SU-DHL-6 (cell line): Measurements from ENCODE around the gene C2orf49.

Experiments
- H2AFZ ChIP-seq: fragments of 200-600 bp; sonication (generic); 2 replicates; pipeline ENCODE4 v1.6.1; 2014; ENCODE audit warnings: low read depth, mild to moderate bottlenecking, moderate library complexity, mixed read lengths, antibody characterized with exemption, low read length; ENCODE audit not compliant: severe bottlenecking
- H3F3A ChIP-seq: fragments of 200-600 bp; shearing (Covaris generic); 2 replicates; pipeline ENCODE4 v1.6.0; 2016; ENCODE audit warnings: antibody characterized with exemption, mild to moderate bottlenecking; ENCODE audit not compliant: insufficient read depth
- H3K27ac ChIP-seq: fragments of 200-600 bp; sonication (generic); 2 replicates; pipeline ENCODE4 v1.5.1; 2016; ENCODE audit warnings: low read depth, mild to moderate bottlenecking, low read length, moderate library complexity, mixed read lengths
- H3K27me3 ChIP-seq: fragments of 200-600 bp; sonication (generic), shearing (Covaris generic); 2 replicates; pipeline ENCODE4 v1.6.0; 2014; ENCODE audit warnings: mild to moderate bottlenecking, low read length
- H3K36me3 ChIP-seq: fragments of 200-600 bp; sonication (generic); 2 replicates; pipeline ENCODE4 v1.6.1; 2014; ENCODE audit warnings: mild to moderate bottlenecking, low read length, mixed read lengths
- H3K4me2 ChIP-seq: fragments of 300-600, 200-600 bp; shearing (Covaris generic), sonication (generic); 2 replicates; pipeline ENCODE4 v1.6.0; 2014; ENCODE audit warnings: low read length, low read depth, mild to moderate bottlenecking; ENCODE audit not compliant: poor library complexity, severe bottlenecking
- H3K4me3 ChIP-seq: fragments of 200-600 bp; sonication (generic); 2 replicates; pipeline ENCODE4 v1.5.1; 2014; ENCODE audit warnings: antibody characterized with exemption, low read length, mild to moderate bottlenecking, mixed read lengths; ENCODE audit not compliant: insufficient read depth, poor library complexity, severe bottlenecking
- H3K79me2 ChIP-seq: fragments of 200-600 bp; sonication (generic); 2 replicates; pipeline ENCODE4 v1.6.1; 2014; ENCODE audit warnings: mild to moderate bottlenecking, low read length, moderate library complexity; ENCODE audit not compliant: insufficient read depth
- H3K9ac ChIP-seq: fragments of 200-600 bp; sonication (generic); 2 replicates; pipeline ENCODE4 v1.7.0; 2014; ENCODE audit warnings: mild to moderate bottlenecking, low read length
- H3K9me2 ChIP-seq: fragments of 200-600 bp; sonication (generic); replicated peaks from 2 replicates; pipeline ENCODE4 v1.6.1; 2014; ENCODE audit warnings: low read length; ENCODE audit not compliant: insufficient read depth
- H3K9me3 ChIP-seq: fragments of 200-600 bp; sonication (generic); 2 replicates; pipeline ENCODE4 v1.6.1; 2014; ENCODE audit warnings: low read length, mixed read lengths; ENCODE audit not compliant: insufficient read depth
- H4K20me1 ChIP-seq: fragments of 200-600 bp; sonication (generic); 2 replicates; pipeline ENCODE4 v1.6.1; 2014; ENCODE audit warnings: low read depth, mild to moderate bottlenecking, antibody characterized with exemption, low read length, moderate library complexity, mixed read lengths
- EZH2phosphoT487 ChIP-seq: fragments of 200-600 bp; sonication (generic), shearing (Covaris generic); conservative IDR thresholded peaks from 2 replicates; pipeline ENCODE4 v1.6.1; 2018; ENCODE audit warnings: mild to moderate bottlenecking, antibody characterized with exemption, low read length, moderate library complexity, mixed read lengths
- TF ChIP-seq, protein P1 (sequence below): fragments of 200-600 bp; sonication (generic); IDR thresholded peaks from one replicate; pipeline ENCODE4 v1.5.1; 2017; ENCODE audit warnings: antibody characterized with exemption, mild to moderate bottlenecking, low read length, moderate library complexity; ENCODE audit not compliant: insufficient read depth, poor library complexity, severe bottlenecking

C2orf49 gene

DNA sequence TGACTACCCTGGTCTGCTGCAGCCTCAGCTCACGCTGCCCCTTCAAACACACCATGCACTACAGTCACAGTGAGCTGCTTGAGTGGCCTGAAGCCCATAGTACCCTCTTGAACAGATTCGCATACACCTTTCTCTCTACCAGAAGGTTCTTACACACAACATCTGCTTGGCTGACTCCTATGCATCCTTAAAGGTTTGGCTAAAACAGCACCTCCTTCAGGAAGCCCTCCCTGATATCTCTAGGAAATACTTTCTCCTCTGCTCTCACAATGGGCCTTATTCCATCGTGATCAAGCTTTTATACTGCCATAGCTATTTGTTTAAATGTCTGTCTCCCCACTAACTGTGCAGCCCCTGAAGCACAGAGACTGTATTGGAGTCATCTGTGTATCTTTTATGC lies 39.3 kb upstream of the C2orf49 start:
- no peak overlapping the region for H2AFZ ChIP-seq
- no peak overlapping the region for H3K27ac ChIP-seq
- H3F3A ChIP-seq: no peaks in the 10 kb centered on the region
- 0 out of 2 replicates have a peak, but pooled peaks cover 3% of the 10 kb centered on the region for H4K20me1 ChIP-seq
- no peaks in the 10 kb centered on the region for H3K9me3 ChIP-seq
- TF ChIP-seq, protein P1, sequence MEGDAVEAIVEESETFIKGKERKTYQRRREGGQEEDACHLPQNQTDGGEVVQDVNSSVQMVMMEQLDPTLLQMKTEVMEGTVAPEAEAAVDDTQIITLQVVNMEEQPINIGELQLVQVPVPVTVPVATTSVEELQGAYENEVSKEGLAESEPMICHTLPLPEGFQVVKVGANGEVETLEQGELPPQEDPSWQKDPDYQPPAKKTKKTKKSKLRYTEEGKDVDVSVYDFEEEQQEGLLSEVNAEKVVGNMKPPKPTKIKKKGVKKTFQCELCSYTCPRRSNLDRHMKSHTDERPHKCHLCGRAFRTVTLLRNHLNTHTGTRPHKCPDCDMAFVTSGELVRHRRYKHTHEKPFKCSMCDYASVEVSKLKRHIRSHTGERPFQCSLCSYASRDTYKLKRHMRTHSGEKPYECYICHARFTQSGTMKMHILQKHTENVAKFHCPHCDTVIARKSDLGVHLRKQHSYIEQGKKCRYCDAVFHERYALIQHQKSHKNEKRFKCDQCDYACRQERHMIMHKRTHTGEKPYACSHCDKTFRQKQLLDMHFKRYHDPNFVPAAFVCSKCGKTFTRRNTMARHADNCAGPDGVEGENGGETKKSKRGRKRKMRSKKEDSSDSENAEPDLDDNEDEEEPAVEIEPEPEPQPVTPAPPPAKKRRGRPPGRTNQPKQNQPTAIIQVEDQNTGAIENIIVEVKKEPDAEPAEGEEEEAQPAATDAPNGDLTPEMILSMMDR: no peak
- TF ChIP-seq EZH2phosphoT487: no peak
- H3K4me3 ChIP-seq: no peak overlapping the region
- H3K79me2 ChIP-seq: peaks cover 31% of the 10 kb centered on the region
- no peaks in the 10 kb centered on the region for H3K27me3 ChIP-seq
- H3K9me2 ChIP-seq: no peaks in the 10 kb centered on the region
- peaks cover 18% of the 10 kb centered on the region for H3K36me3 ChIP-seq
- no peak overlapping the region for H3K9ac ChIP-seq
- H3K4me2 ChIP-seq: no peak overlapping the region

DNA sequence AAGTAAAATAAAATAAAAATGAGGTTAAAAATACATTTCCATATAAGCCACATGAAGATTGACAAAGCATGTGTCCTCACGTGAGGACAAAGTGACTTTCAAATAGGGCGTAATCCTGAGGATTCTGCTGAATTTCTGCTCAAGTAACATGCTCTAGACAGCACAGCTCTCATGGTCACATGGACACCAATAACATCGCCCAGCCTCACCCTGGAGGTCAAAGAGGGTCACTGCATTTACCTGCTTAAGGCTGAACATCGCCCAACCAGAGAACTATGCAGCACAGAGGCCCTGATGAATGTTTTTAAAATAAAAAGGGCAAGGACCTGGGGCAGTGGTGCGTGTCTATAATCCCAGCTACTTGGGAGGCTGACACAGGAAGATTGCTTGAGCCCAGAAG lies 38.0 kb upstream of the C2orf49 start:
- TF ChIP-seq, protein P1: no peak
- TF ChIP-seq EZH2phosphoT487: no peak
- no peak overlapping the region for H3K27ac ChIP-seq
- no peak overlapping the region for H3K4me3 ChIP-seq
- H3K79me2 ChIP-seq: peaks cover 43% of the 10 kb centered on the region
- H4K20me1 ChIP-seq: 0 out of 2 replicates have a peak, but pooled peaks cover 3% of the 10 kb centered on the region
- H3K36me3 ChIP-seq: peaks cover 17% of the 10 kb centered on the region
- no peaks in the 10 kb centered on the region for H3F3A ChIP-seq
- H3K4me2 ChIP-seq: no peak overlapping the region
- H3K9me3 ChIP-seq: no peaks in the 10 kb centered on the region
- H3K9ac ChIP-seq: no peak overlapping the region
- no peak overlapping the region for H2AFZ ChIP-seq
- no peaks in the 10 kb centered on the region for H3K27me3 ChIP-seq
- H3K9me2 ChIP-seq: no peaks in the 10 kb centered on the region

DNA sequence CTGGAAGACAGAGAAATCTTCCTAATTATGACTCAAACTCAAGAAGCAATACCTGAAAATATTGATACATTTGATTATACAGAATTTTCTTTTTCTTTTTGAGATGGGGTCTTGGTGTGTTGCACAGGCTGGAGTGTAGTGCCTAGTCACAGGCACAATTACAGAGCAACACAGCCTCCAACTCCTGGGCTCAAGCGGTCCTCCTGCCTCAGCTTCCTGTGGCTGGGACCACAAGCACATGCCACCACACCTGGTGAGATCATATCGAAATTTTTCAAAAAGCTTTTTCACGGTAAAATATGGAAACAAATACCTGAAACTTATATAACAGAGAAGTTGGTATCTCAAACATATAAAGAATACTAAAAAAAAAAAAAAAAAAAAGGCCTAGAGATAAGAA lies 35.7 kb upstream of the C2orf49 start:
- H3K9ac ChIP-seq: no peak overlapping the region
- H3K9me2 ChIP-seq: no peaks in the 10 kb centered on the region
- no peaks in the 10 kb centered on the region for H3F3A ChIP-seq

More for the DNA sequence above, 35.7 kb upstream of the C2orf49 start:
- no peaks in the 10 kb centered on the region for H3K9me3 ChIP-seq
- H4K20me1 ChIP-seq: 0 out of 2 replicates have a peak, but pooled peaks cover 6% of the 10 kb centered on the region
- H3K27ac ChIP-seq: no peak overlapping the region
- H3K36me3 ChIP-seq: peaks cover 10% of the 10 kb centered on the region
- no peak overlapping the region for H3K4me2 ChIP-seq
- no peak for TF ChIP-seq EZH2phosphoT487
- TF ChIP-seq, protein P1: no peak
- no peak overlapping the region for H3K4me3 ChIP-seq
- H2AFZ ChIP-seq: no peak overlapping the region
- peaks cover 55% of the 10 kb centered on the region for H3K79me2 ChIP-seq
- H3K27me3 ChIP-seq: no peaks in the 10 kb centered on the region
